Endothelial cell (in vitro differentiated cells): Measurements from ENCODE around the gene JAZF1. TPM values are rescaled to one million over a fixed set of nuclear protein-coding genes. Genes with fewer than 3 reads are reported as not detected.

ENCODE experiments used
- DNase-seq: peaks from one replicate; pipeline ENCODE4 v3.0.0; 2021; ENCODE audit warnings: low spot score
- H3K27ac Mint-ChIP-seq: one replicate; pipeline ENCODE4 v1.8.0; 2021; ENCODE audit warnings: mixed read lengths, inconsistent platforms; ENCODE audit not compliant: unreplicated experiment
- H3K27me3 Mint-ChIP-seq: one replicate; pipeline ENCODE4 v1.8.0; 2021; ENCODE audit warnings: mild to moderate bottlenecking, moderate library complexity, mixed read lengths, inconsistent platforms; ENCODE audit not compliant: unreplicated experiment
- H3K36me3 Mint-ChIP-seq: one replicate; pipeline ENCODE4 v1.8.0; 2021; ENCODE audit warnings: mild to moderate bottlenecking, low read depth, mixed read lengths, inconsistent platforms; ENCODE audit not compliant: unreplicated experiment
- H3K4me1 Mint-ChIP-seq: one replicate; pipeline ENCODE4 v1.8.0; 2021; ENCODE audit warnings: mild to moderate bottlenecking, mixed read lengths, inconsistent platforms; ENCODE audit not compliant: unreplicated experiment
- H3K4me3 Mint-ChIP-seq: one replicate; pipeline ENCODE4 v1.8.0; 2021; ENCODE audit warnings: mild to moderate bottlenecking, mixed read lengths, inconsistent platforms; ENCODE audit not compliant: unreplicated experiment
- H3K9me3 Mint-ChIP-seq: one replicate; pipeline ENCODE4 v1.8.0; 2021; ENCODE audit warnings: mixed read lengths, inconsistent platforms; ENCODE audit not compliant: unreplicated experiment
- CTCF ChIP-seq: fragments of 200-600 bp; sonication (generic); IDR thresholded peaks from one replicate; pipeline ENCODE4 v1.5.0; 2021; ENCODE audit warnings: antibody characterized with exemption; ENCODE audit not compliant: unreplicated experiment
- total RNA-seq: library from RNA; stranded (reverse); fragmentation: NEBNext Ultra II Directional; extraction: Animal tissue kit (Norgen Biotek cat#: 25700); gene quantifications from one replicate; pipeline ENCODE4 v1.2.1, GENCODE V29; 2021; ENCODE audit not compliant: unreplicated experiment

The JAZF1 gene
- total RNA-seq, 1 donor from 2014 or later = 8.5 TPM

GRCh38 chr7:28112883-28113540 is 67.6 kb downstream of the JAZF1 start:
- Mint-ChIP-seq H3K4me3 (no peak overlapping the region), H3K4me1 (no peaks in the 10 kb centered on the region), H3K27me3 (peaks cover 5% of the 10 kb centered on the region), H3K27ac (no peak overlapping the region), H3K36me3 (no peaks in the 10 kb centered on the region), H3K9me3 (no peaks in the 10 kb centered on the region)
- no peak for DNase-seq
- TF ChIP-seq CTCF = no peak

- no peak for DNase-seq
- Mint-ChIP-seq H3K4me3 (no peak overlapping the region), H3K4me1 (no peaks in the 10 kb centered on the region), H3K36me3 (no peaks in the 10 kb centered on the region), H3K27me3 (peaks cover 4% of the 10 kb centered on the region), H3K27ac (no peak overlapping the region), H3K9me3 (no peaks in the 10 kb centered on the region)
- TF ChIP-seq CTCF = no peak
Observed at GRCh38 chr7:28112467-28112866, 68.1 kb downstream of the JAZF1 start.

GRCh38 chr7:28112012-28112411 is 68.6 kb downstream of the JAZF1 start:
- no peaks in the 10 kb centered on the region for H3K4me1 Mint-ChIP-seq
- H3K36me3 Mint-ChIP-seq = no peaks in the 10 kb centered on the region
- no peak for DNase-seq
- TF ChIP-seq CTCF = no peak
- H3K4me3 Mint-ChIP-seq = no peak overlapping the region
- no peaks in the 10 kb centered on the region for H3K9me3 Mint-ChIP-seq
- no peak overlapping the region for H3K27ac Mint-ChIP-seq
- peaks cover 4% of the 10 kb centered on the region for H3K27me3 Mint-ChIP-seq

GRCh38 chr7:28110427-28111012 is 70.1 kb downstream of the JAZF1 start:
- H3K9me3 Mint-ChIP-seq = no peaks in the 10 kb centered on the region
- TF ChIP-seq CTCF = no peak
- H3K27ac Mint-ChIP-seq = no peak overlapping the region
- H3K27me3 Mint-ChIP-seq = peaks cover 4% of the 10 kb centered on the region
- DNase-seq = no peak
- no peaks in the 10 kb centered on the region for H3K4me1 Mint-ChIP-seq
- no peak overlapping the region for H3K4me3 Mint-ChIP-seq
- H3K36me3 Mint-ChIP-seq = no peaks in the 10 kb centered on the region

- no peaks in the 10 kb centered on the region for H3K9me3 Mint-ChIP-seq
- TF ChIP-seq CTCF = no peak
- H3K27me3 Mint-ChIP-seq = peaks cover 4% of the 10 kb centered on the region
- no peak overlapping the region for H3K4me3 Mint-ChIP-seq
- no peak for DNase-seq
- no peaks in the 10 kb centered on the region for H3K36me3 Mint-ChIP-seq
- peaks cover 2% of the 10 kb centered on the region for H3K4me1 Mint-ChIP-seq
- H3K27ac Mint-ChIP-seq = no peak overlapping the region
Observed at GRCh38 chr7:28108747-28109146, 71.8 kb downstream of the JAZF1 start.
